NT2/D1 (cell line): Measurements from ENCODE around the gene WWTR1.

Experiments used
- SUZ12 ChIP-seq: IDR thresholded peaks from 2 replicates; pipeline ENCODE4 v1.6.1; 2011; ENCODE audit not compliant: insufficient read length, insufficient read depth; ENCODE audit errors: extremely low read depth
- YY1 ChIP-seq: IDR thresholded peaks from 2 replicates; pipeline ENCODE4 v1.6.1; 2011; ENCODE audit not compliant: insufficient read length, insufficient read depth
- ZNF274 ChIP-seq: IDR thresholded peaks from 2 replicates; pipeline ENCODE4 v1.6.1; 2011; ENCODE audit warnings: mild to moderate bottlenecking, low read depth, low read length

- TF ChIP-seq ZNF274, result no peak
- TF ChIP-seq YY1, result no peak
- no peak for TF ChIP-seq SUZ12
These were observed 178.1 kb downstream of the WWTR1 start for GRCh38 chr3:149479621-149480325.
